ENCODE results near the gene IRF2BP1.

- TF ChIP-seq CTCF (IDR thresholded peaks at IDR 0.05; ENCODE audit: insufficient read depth, low read depth, low read length) (no peak), EZH2 (IDR thresholded peaks at IDR 0.05; ENCODE audit: insufficient read depth, low read length) (no peak)
Measured at GRCh38 chr19:45906221-45906620, 20.3 kb upstream of the IRF2BP1 start.

Measured in astrocyte (in vitro differentiated cells and primary cell).